Activated CD4-positive, alpha-beta T cell treated with anti-CD3 and anti-CD28 coated beads, Interleukin-2, Interleukin-6, amounts not matched to agents 100 ng/mL and 50 ng/mL, durations not matched to agents 16 hours and 8 hours (primary cell): Measurements from ENCODE around the gene SLC25A39.
"Not testable (repeated sequence)": the region's sequence is repeated elsewhere in the genome, so short reads cannot be mapped to it uniquely, and the experiment has no call there.

ENCODE experiments used
- DNase-seq: peaks from one replicate; pipeline ENCODE4 v3.0.0-alpha.2; 2020

The SLC25A39 gene

GRCh38 chr17:44333371-44333770, 8.7 kb upstream of the SLC25A39 start:
- DNase-seq, result no peak

DNA sequence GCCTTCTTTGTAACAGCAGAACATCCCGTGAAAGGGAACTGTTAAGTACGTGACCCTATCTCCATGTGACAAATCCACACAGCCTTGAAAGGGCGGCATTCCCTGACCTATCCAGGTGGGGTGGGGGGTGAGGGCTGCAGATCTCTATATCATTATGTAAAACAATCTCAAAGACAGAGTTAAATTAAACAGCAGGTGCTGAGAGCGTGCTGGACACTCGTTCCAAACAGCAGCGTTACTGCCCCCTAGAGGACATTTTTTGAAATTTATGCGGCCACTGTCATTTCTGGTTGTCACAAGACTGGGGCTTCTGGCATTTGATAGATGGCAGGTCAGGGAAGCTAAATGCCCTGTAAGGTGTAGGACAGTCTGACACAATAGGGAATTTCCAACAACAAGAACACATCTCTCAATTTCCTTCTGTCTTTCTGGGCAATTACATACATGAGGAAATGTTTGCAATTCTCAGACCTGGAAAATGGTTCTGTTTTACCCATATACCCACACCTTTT, 6.7 kb upstream of the SLC25A39 start:
- peak; percentile 89 for DNase-seq

DNA sequence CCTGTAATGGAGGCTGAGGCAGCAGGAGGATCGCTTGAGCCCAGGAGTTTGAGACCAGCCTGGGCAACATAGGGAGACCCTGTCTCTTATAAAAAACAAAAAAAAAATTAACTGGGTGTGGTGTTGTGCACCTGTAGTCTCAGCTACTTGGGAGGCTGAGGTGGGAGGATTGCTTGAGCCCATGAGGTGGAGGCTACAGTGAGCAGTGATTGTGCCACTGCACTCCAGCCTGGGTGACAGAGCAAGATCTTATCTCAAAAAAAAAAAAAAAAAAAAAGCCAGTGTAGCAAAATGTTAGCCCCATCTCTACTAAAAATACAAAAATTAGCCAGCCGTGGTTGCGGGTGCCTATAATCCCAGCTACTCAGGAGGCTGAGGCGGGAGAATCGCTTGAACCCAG, 5.6 kb upstream of the SLC25A39 start:
- DNase-seq, result not testable (repeated sequence)

- DNase-seq, result not testable (repeated sequence)
These were observed 4.9 kb upstream of the SLC25A39 start for GRCh38 chr17:44329516-44329915.

DNA sequence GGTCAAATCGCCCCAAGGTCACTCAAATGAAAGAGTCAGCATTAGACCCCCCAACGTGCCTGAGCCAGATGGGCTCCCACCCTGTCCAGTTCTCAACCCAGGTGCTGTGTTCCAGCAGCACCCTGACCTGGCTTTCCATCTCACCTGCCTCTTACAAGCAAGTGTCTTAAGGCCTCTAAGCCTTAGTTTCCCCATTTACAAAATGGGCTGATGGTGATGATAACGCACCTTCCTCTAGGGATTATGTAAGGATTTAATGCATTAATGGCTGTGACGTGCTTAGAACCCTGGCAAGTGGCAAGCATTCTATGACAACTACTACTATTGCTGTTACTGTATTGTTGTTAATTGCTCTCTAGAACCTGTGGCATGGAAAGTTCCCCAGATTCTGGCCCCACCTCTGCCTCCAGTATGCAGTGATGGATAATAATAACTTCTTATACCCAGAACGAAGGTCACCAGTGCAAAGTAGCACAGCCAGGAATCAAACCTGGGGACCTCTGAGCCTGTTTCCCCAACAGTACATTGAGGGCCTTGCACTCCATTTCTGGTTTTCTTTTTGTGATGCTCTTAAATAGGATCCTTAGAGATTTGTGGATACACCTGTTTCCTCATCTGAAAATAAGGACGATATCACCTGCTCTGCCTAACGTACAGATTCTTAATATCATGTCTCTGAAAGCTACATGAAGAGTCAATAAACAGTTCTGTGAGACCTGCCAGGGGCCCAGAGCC, 3.3 kb upstream of the SLC25A39 start:
- no peak for DNase-seq

- DNase-seq, result peak; percentile 95
These were observed 2.3 kb upstream of the SLC25A39 start for GRCh38 chr17:44326861-44327444.

DNA sequence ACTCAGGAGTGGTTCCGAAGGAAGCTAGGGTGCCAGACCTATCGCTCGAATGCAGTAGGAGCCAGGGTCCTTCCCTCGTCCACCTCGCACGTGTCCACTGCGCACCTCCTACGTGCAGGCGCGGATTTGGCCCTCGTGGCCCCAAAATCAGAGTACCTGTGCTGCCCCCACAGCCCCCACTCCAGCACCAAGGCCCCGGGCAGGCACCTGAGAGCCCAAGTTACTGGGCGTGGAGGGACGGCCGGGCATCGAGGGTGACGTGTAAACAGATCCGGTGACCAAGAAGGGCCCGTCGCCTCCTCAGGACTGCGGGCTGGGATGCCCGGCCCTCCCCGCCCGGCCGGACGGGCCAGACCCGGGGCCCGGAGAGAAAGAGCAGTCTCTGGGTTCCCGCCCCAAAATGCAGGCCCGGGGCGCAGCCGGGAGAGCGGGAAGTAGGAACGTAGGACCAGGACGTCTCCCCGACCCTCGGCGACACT, 492 bp downstream of the SLC25A39 start:
- peak; percentile 26 for DNase-seq

- DNase-seq, result no peak
These were observed 1.1 kb downstream of the SLC25A39 start for GRCh38 chr17:44323359-44324091.

GRCh38 chr17:44322236-44322895, 2.3 kb downstream of the SLC25A39 start:
- DNase-seq, result no peak

DNA sequence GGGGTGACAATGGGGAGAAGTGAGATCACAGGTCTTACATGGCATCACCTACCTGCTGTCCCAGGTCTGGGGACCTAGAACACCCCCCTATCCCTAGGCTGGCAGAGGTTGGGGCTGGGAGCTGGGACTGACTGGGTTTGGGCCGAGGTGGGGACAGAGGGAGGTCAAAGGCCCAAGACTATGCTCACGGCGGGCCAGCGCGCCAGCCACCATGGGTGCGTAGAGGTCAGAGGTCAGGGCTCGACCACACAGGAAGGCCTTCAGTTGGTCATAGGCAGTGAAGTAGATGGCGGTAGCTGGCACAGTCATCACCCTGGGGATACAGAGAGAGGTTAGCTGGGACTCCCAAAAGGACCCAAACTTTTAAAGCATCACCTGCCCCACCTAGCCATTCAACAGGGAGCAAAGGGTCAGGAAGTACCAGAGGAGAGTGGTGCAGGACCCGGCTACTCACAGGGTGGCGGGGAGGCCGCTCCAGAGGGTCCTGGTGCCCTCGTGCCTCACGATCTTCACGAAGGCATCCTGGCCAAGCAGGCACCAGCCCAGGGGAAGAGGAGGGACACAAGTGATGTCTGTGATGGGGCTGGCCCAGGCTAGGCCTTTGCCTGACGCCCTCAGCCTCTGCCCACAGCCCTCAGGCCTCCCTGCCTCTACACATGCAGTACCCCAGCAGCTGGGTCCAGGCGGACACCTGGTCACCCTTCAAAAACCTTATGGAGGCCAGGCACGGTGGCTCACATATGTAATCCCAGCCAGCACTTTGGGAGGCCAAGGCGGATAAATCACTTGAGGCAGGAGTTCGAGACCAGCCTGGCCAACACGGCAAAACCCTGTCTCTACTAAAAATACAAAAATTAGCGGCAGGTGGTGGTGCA, 3.1 kb downstream of the SLC25A39 start:
- no peak for DNase-seq

GRCh38 chr17:44320066-44320465, 4.6 kb downstream of the SLC25A39 start:
- DNase-seq, result no peak

DNA sequence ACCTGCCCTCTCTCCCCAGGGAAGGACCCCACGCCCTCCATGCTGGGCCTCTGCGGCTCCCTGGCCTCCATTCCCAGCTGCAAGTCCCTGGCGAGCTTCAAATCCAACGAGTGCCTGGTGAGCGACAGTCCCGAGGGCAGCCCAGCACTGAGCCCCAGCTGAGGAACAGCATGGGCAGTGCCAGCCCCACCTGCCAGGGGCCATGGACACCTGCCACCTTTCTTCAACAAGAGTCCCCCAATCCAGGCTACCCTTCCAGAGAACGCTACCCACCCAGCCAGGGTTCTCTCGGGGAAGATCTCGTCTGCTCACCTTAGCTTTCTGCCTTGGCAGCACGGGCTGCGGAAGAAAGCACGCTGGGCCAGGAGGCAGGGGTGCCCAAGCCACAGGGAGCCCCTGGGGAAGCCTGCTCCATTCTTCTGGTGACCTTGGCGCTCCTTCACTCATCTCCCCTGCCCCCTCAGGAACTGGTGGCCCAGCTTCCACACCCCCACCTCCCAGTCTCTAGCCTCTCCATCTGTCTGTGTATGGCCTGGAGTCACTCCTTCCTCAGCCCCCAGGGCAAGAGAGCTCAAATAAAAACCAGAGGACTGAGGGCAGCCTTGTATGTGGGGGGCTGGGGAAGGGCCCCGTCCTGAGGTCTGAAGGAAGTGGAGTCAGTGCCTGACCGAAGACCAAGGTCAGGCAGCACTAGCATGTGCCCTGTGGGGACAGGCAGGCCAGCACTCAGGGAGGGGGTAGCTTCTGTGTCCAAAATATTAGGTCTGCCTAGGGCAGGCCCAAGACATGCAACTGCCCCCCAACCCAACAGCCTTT, 6.3 kb downstream of the SLC25A39 start:
- DNase-seq, result no peak

DNA sequence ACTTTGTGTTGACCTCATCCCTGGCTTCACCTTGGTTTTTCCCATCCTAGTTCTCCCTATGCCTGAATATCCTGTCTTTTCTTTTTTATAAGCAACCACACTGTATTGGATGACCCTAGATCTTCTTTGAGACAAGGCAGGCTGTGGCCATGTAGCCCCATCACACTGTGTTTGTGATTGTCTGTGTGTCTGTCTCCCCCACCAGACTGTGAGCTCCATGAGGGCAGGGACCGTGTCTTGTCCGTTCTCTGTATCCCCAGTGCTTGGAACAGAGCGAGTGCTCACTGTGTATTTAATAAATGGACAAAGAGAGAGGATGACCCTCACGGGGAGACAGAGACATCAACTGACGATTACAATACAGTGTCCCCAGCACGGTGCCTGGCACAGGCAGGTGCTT, 7.1 kb downstream of the SLC25A39 start:
- no peak for DNase-seq

- DNase-seq, result no peak
These were observed 8.6 kb downstream of the SLC25A39 start for GRCh38 chr17:44315760-44316731.

DNA sequence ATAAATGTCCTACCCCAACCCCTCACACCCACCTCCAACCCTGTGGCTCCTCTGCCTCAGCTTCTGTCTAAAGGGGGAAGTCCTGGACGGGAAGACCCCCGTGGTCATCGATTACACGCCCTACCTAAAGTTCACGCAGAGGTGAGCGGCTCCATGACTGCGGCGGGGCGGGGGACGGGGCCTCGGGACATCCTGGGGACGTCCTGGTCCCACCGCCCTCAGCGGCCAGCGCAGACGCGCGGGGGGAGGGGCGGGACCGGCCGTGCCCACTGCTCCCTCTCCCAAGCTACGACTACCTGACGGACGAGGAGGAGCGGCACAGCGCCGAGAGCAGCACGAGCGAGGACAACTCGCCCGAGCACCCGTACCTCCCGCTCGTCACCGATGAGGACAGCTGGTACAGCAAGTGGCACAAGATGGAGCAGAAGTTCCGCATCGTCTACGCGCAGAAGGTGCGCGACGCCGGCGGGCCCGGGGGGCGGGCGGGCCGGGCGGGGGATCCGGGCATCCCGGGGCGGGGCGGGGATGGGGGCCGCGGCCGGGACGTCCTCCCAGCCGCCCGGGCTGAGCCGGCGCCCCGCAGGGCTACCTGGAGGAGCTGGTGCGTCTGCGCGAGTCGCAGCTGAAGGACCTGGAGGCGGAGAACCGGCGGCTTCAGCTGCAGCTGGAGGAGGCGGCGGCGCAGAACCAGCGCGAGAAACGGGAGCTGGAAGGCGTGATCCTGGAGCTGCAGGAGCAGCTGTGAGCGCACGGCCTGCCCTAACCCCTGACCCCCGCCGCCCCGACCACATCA, 9.6 kb downstream of the SLC25A39 start:
- peak; percentile 55 for DNase-seq

DNA sequence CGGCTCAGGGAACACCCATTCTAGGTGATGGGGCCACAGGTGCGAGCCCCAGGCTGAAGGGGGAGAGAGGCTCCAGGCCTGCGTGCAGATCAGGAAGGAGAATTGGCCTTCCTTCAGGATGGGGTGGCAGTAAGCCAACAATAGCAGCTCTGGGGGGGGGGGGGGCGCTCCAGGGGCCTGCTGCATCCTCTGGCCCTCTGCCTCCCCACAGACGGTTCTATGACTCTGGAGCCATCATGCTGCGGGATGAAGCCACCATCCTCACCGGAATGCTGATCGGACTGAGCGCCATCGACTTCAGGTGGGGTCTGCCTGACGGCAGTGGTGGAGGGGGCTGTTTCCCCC, 10.1 kb downstream of the SLC25A39 start:
- DNase-seq, result no peak

GRCh38 chr17:44314031-44314430, 10.6 kb downstream of the SLC25A39 start:
- DNase-seq, result no peak

GRCh38 chr17:44312396-44313104, 12.1 kb downstream of the SLC25A39 start:
- DNase-seq, result no peak
